WTC11 (cell line): Measurements from ENCODE around the gene FGG. TPM values are rescaled to one million over a fixed set of nuclear protein-coding genes. Genes with fewer than 3 reads are reported as not detected.

Experiments used
- ATAC-seq: fragments of 200-7000 bp; cut with Tn5 transposase; 2 replicates; pipeline ENCODE4 v1.10.0; 2021; ENCODE audit warnings: mild to moderate bottlenecking, moderate library complexity
- CTCF ChIA-PET: fragments of 300-600 bp; sonication (Branson Sonifier 250); formaldehyde crosslinking; loops from one replicate; lab custom pipeline; 2021; ENCODE audit warnings: antibody characterized with exemption; lab: Charles Lee
- POLR2A ChIA-PET: fragments of 350-600 bp; sonication (Branson Sonifier 250); formaldehyde crosslinking; loops from one replicate; lab custom pipeline; 2021; ENCODE audit warnings: antibody characterized with exemption; lab: Charles Lee
- DNase-seq: peaks from one replicate; pipeline ENCODE4 v3.0.0; 2021; ENCODE audit warnings: low spot score
- H3K27ac Mint-ChIP-seq: 2 replicates; pipeline ENCODE4 v1.8.0; 2021; ENCODE audit warnings: mixed read lengths
- H3K27me3 Mint-ChIP-seq: 2 replicates; pipeline ENCODE4 v1.8.0; 2021; ENCODE audit warnings: low read depth, mild to moderate bottlenecking, moderate library complexity, mixed read lengths
- H3K36me3 Mint-ChIP-seq: 2 replicates; pipeline ENCODE4 v1.8.0; 2021; ENCODE audit warnings: mixed read lengths
- H3K4me1 Mint-ChIP-seq: 2 replicates; pipeline ENCODE4 v1.8.0; 2022; ENCODE audit warnings: mixed read lengths
- H3K4me3 Mint-ChIP-seq: 2 replicates; pipeline ENCODE4 v1.8.0; 2021; ENCODE audit warnings: mild to moderate bottlenecking, moderate library complexity, mixed read lengths
- H3K9me3 Mint-ChIP-seq: 2 replicates; pipeline ENCODE4 v1.8.0; 2021; ENCODE audit warnings: mixed read lengths
- AFF4 ChIP-seq: sonication (generic); formaldehyde crosslinking; IDR thresholded peaks from 2 replicates; pipeline ENCODE4 v1.8.1; 2023; ENCODE audit warnings: mild to moderate bottlenecking, missing genetic modification reagents, borderline replicate concordance
- CTCF ChIP-seq: fragments of 200-600 bp; IDR thresholded peaks from 2 replicates; pipeline ENCODE4 v1.8.0; 2022; ENCODE audit warnings: antibody characterized with exemption
- ERG ChIP-seq: fragments of 250-450 bp; sonication (Bioruptor Pico); IDR thresholded peaks from 2 replicates; pipeline ENCODE4 v1.8.0; 2021; ENCODE audit warnings: mild to moderate bottlenecking
- FOXJ3 ChIP-seq: sonication (generic); formaldehyde crosslinking; IDR thresholded peaks from 2 replicates; pipeline ENCODE4 v1.9.0; 2021; ENCODE audit warnings: missing genetic modification reagents, mild to moderate bottlenecking, borderline replicate concordance
- HMGXB4 ChIP-seq: sonication (generic); formaldehyde crosslinking; IDR thresholded peaks from 2 replicates; pipeline ENCODE4 v1.8.1; 2023; ENCODE audit warnings: mild to moderate bottlenecking, moderate library complexity, missing genetic modification reagents
- NR3C1 ChIP-seq: sonication (generic); formaldehyde crosslinking; conservative IDR thresholded peaks from 2 replicates; pipeline ENCODE4 v1.8.1; 2023; ENCODE audit warnings: low read depth, mild to moderate bottlenecking, missing genetic modification reagents
- ZNF281 ChIP-seq: sonication (generic); formaldehyde crosslinking; IDR thresholded peaks from 2 replicates; pipeline ENCODE4 v1.8.0; 2023; ENCODE audit warnings: mild to moderate bottlenecking, missing genetic modification reagents
- ZNF317 ChIP-seq: sonication (generic); formaldehyde crosslinking; IDR thresholded peaks from 2 replicates; pipeline ENCODE4 v1.8.1; 2023; ENCODE audit warnings: low read depth, mild to moderate bottlenecking, moderate library complexity, missing genetic modification reagents, borderline replicate concordance
- ZNF425 ChIP-seq: fragments of 250-450 bp; sonication (Bioruptor Pico); conservative IDR thresholded peaks from 2 replicates; pipeline ENCODE4 v1.9.0; 2021; ENCODE audit warnings: mild to moderate bottlenecking
- ZNF512 ChIP-seq: sonication (generic); formaldehyde crosslinking; IDR thresholded peaks from 2 replicates; pipeline ENCODE4 v1.8.1; 2022; ENCODE audit warnings: missing genetic modification reagents, borderline replicate concordance
- total RNA-seq: library from RNA; stranded (reverse); gene quantifications from 3 replicates; pipeline ENCODE4 v1.2.3, GENCODE V29; 2021

The FGG gene
- total RNA-seq, 1 experiment from 2014 or later, result 2.4 TPM

- TF ChIP-seq AFF4 (CRISPR knock-in tag) (no peak), ZNF281 (CRISPR knock-in tag) (no peak), FOXJ3 (no peak), CTCF (no peak), NR3C1 (CRISPR knock-in tag) (no peak), ZNF512 (CRISPR knock-in tag) (no peak), ZNF425 (no peak), HMGXB4 (CRISPR knock-in tag) (no peak), ERG (no peak), ZNF317 (CRISPR knock-in tag) (no peak)
- Mint-ChIP-seq H3K36me3 (no peaks in the 10 kb centered on the region), H3K9me3 (no peaks in the 10 kb centered on the region), H3K4me1 (peaks cover 3% of the 10 kb centered on the region), H3K4me3 (no peak overlapping the region), H3K27me3 (no peaks in the 10 kb centered on the region), H3K27ac (no peak overlapping the region)
- ATAC-seq (no peak), DNase-seq (no peak)
- ChIA-PET POLR2A (no interaction called here), CTCF (interaction anchor here (2.1 kb wide), 1 partner anchor 33 kb away, joined by 6 read pairs; no protein-coding TSS in a partner anchor)
Observed at GRCh38 chr4:154591890-154592289, 20.6 kb downstream of the FGG start.
